Calu3 (cell line): ENCODE data around the gene CD99L2. TPM values are rescaled to one million over a fixed set of nuclear protein-coding genes. Genes with fewer than 3 reads are reported as not detected.

Experiments used
- BruUV-seq: library from RNA; stranded (reverse); fragments of 400-500 nt; replicated peaks from 2 replicates; lab custom pipeline; 2021; lab: Mats Ljungman, UMichigan
- CTCF ChIA-PET: fragments of 300-600 bp; sonication (Branson Sonifier 250); formaldehyde crosslinking; loops from one replicate; lab custom pipeline; 2022; ENCODE audit warnings: antibody characterized with exemption; lab: Charles Lee
- DNase-seq: peaks from one replicate; pipeline ENCODE4 v3.0.0; 2022
- H3K27ac Mint-ChIP-seq: one replicate; pipeline ENCODE4 v1.8.0; 2022; ENCODE audit warnings: mixed read lengths; ENCODE audit not compliant: unreplicated experiment
- H3K27me3 Mint-ChIP-seq: one replicate; pipeline ENCODE4 v1.8.0; 2022; ENCODE audit warnings: mixed read lengths; ENCODE audit not compliant: unreplicated experiment
- H3K36me3 Mint-ChIP-seq: one replicate; pipeline ENCODE4 v1.8.0; 2022; ENCODE audit warnings: mild to moderate bottlenecking, moderate library complexity, mixed read lengths; ENCODE audit not compliant: insufficient read depth, unreplicated experiment
- H3K4me1 Mint-ChIP-seq: one replicate; pipeline ENCODE4 v1.8.0; 2022; ENCODE audit warnings: mild to moderate bottlenecking, low read depth, mixed read lengths; ENCODE audit not compliant: unreplicated experiment
- H3K4me3 Mint-ChIP-seq: one replicate; pipeline ENCODE4 v1.8.0; 2022; ENCODE audit warnings: mild to moderate bottlenecking, low read depth, moderate library complexity, mixed read lengths; ENCODE audit not compliant: unreplicated experiment
- H3K9me3 Mint-ChIP-seq: one replicate; pipeline ENCODE4 v1.8.0; 2022; ENCODE audit warnings: low read depth, mixed read lengths; ENCODE audit not compliant: unreplicated experiment
- CTCF ChIP-seq: fragments of 200-600 bp; IDR thresholded peaks from one replicate; pipeline ENCODE4 v1.8.0; 2022; ENCODE audit warnings: antibody characterized with exemption; ENCODE audit not compliant: unreplicated experiment
- intact Hi-C: fragments of 100-400 bp; cut with micrococcal nuclease; formaldehyde crosslinking; loops from one replicate; pipeline ENCODE4 v1.10.0; 2022; ENCODE audit not compliant: unreplicated experiment
- total RNA-seq: library from RNA; stranded (reverse); gene quantifications from 2 replicates; pipeline ENCODE4 v1.2.3, GENCODE V29; 2022

The CD99L2 gene
- total RNA-seq, 1 experiment from 2014 or later: 21.1 TPM

- no peaks in the 10 kb centered on the region for H3K27me3 Mint-ChIP-seq
- BruUV-seq: no TSS peak
- intact Hi-C loops: no loop called here
- TF ChIP-seq CTCF: no peak
- CTCF ChIA-PET: no interaction called here
- H3K27ac Mint-ChIP-seq: no peak overlapping the region
- H3K9me3 Mint-ChIP-seq: no peaks in the 10 kb centered on the region
- H3K4me3 Mint-ChIP-seq: no peak overlapping the region
- no peak for DNase-seq
- H3K4me1 Mint-ChIP-seq: no peaks in the 10 kb centered on the region
- peaks cover 17% of the 10 kb centered on the region for H3K36me3 Mint-ChIP-seq
Observed at GRCh38 chrX:150729956-150730355, 168.5 kb downstream of the CD99L2 start.

DNA sequence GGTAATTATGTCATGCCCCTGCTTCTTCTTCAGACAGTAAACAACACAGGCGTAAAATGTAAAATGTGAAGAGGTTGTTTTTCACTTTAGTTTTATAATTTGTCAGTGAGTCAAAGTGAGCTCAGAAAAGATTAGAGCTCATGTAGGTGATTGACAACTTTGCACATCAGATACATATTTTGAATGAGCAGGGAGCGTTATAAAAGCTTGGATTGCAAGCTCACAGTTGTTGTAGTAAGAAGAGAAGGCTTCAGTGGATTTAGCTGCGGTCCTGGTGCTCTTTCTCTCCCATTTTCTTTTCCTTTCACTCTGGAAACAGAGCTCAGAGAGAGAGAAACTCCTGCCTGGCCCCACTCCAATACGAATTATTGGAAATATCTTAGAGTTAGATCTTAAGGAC is 178.8 kb downstream of the CD99L2 start:
- Mint-ChIP-seq H3K4me3 (no peak overlapping the region), H3K27ac (no peak overlapping the region), H3K4me1 (peaks cover 9% of the 10 kb centered on the region), H3K27me3 (no peaks in the 10 kb centered on the region), H3K36me3 (peaks cover 6% of the 10 kb centered on the region), H3K9me3 (no peaks in the 10 kb centered on the region)
- intact Hi-C loops: no loop called here
- TF ChIP-seq CTCF: no peak
- no TSS peak for BruUV-seq
- no peak for DNase-seq
- CTCF ChIA-PET: no interaction called here

Other genes starting within 250 kb of the CD99L2 start
- 40.0 and 49.1 TPM in 2 replicates for gene MTMR1, start 205.3 kb downstream of the CD99L2 start, total RNA-seq
- 99.4 and 143 TPM in 2 replicates for gene HMGB3, start 84.7 kb upstream of the CD99L2 start, total RNA-seq